ENCODE measurements around the gene ALX4.

ALX4 gene

DNA sequence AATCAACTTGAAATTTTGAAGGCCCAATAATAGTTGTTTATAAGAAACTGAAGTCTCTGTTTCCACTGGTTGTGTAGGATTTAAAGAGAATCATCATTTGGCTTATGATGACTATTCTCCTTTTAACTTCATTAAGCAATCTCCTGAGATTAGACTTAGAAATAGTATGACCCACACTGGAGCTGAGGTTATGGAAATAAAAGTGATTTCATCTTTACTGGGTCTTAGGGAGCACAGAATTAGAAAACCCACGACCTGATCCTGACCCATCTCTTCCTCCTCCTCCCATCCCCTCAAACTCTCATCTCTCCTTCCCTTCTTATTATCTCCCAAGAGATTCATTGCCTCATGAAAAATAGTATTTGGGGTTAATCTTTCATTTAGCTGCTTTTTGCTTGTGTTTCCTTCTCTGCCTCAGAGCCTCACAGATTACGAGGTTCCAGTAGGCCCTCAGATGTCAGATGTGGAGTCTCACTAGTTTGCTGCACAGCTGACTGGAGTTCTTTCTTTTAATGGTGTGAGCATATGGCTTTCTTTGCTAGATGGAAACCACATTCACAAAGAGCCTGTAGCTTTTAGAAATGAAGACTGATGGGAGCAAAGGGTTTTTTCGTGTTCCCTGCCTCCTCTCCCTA, 85.0 kb downstream of the ALX4 start:
- H2AFZ ChIP-seq (ENCODE audit: low read length) = no peak overlapping the region
- TF ChIP-seq EZH2phosphoT487 (IDR thresholded peaks at IDR 0.05; ENCODE audit: low read length) (no peak), EZH2 (optimal IDR thresholded peaks at IDR 0.05; ENCODE audit: low read depth, low read length) (no peak), CTCF (IDR thresholded peaks at IDR 0.05; ENCODE audit: low read length) (no peak)
- no peaks in the 10 kb centered on the region for H3K79me2 ChIP-seq (ENCODE audit: low read length)
- no peak overlapping the region for H3K9ac ChIP-seq (ENCODE audit: low read length)
- H3K27ac ChIP-seq (ENCODE audit: low read length) = no peak overlapping the region
- H3K4me3 ChIP-seq (ENCODE audit: low read length) = no peak overlapping the region
- H4K20me1 ChIP-seq (ENCODE audit: insufficient read depth, low read length) = no peaks in the 10 kb centered on the region
- no peaks in the 10 kb centered on the region for H3K36me3 ChIP-seq (replicated peaks; ENCODE audit: insufficient read depth, low read length)
- H3F3A ChIP-seq (ENCODE audit: insufficient read depth, low read length) = no peaks in the 10 kb centered on the region
- H3K9me3 ChIP-seq (replicated peaks; ENCODE audit: insufficient read depth, low read length) = no peaks in the 10 kb centered on the region
- no peak overlapping the region for H3K4me2 ChIP-seq (ENCODE audit: low read depth, low read length)
- no peak for DNase-seq
- no peaks in the 10 kb centered on the region for H3K4me1 ChIP-seq (ENCODE audit: low read length)
- H3K27me3 ChIP-seq (replicated peaks; ENCODE audit: insufficient read depth, low read length) = no peaks in the 10 kb centered on the region
- H3K9me2 ChIP-seq (replicated peaks; ENCODE audit: insufficient read depth, low read length) = no peaks in the 10 kb centered on the region

DNA sequence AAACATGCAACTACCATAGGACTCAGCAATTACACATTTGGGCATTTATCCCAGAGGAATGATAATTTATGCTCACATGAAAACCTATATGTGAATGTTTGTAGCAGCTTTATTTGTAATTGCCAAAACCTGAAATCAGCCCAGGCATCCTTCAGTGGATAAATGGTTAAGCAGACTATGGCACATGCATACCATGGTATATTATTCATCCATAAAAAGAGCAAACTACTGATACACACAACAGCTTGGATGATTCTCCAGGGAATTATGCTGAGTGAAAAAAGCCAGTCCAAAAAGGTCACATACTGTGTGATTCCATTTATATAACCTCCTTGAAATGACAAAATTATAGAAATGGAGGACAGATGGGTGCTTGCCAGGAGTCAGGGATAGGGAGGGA, 86.7 kb downstream of the ALX4 start:
- H3K79me2 ChIP-seq (ENCODE audit: low read length) = no peaks in the 10 kb centered on the region
- H3K27ac ChIP-seq (ENCODE audit: low read length) = no peak overlapping the region
- H3K4me1 ChIP-seq (ENCODE audit: low read length) = no peaks in the 10 kb centered on the region
- no peak overlapping the region for H3K9ac ChIP-seq (ENCODE audit: low read length)
- no peaks in the 10 kb centered on the region for H3K9me2 ChIP-seq (replicated peaks; ENCODE audit: insufficient read depth, low read length)
- H2AFZ ChIP-seq (ENCODE audit: low read length) = no peak overlapping the region
- no peak overlapping the region for H3K4me3 ChIP-seq (ENCODE audit: low read length)
- H3F3A ChIP-seq (ENCODE audit: insufficient read depth, low read length) = no peaks in the 10 kb centered on the region
- TF ChIP-seq EZH2 (optimal IDR thresholded peaks at IDR 0.05; ENCODE audit: low read depth, low read length) = no peak
- no peak for DNase-seq
- no peaks in the 10 kb centered on the region for H4K20me1 ChIP-seq (ENCODE audit: insufficient read depth, low read length)
- no peaks in the 10 kb centered on the region for H3K9me3 ChIP-seq (replicated peaks; ENCODE audit: insufficient read depth, low read length)
- H3K36me3 ChIP-seq (replicated peaks; ENCODE audit: insufficient read depth, low read length) = no peaks in the 10 kb centered on the region
- no peaks in the 10 kb centered on the region for H3K27me3 ChIP-seq (replicated peaks; ENCODE audit: insufficient read depth, low read length)
- H3K4me2 ChIP-seq (ENCODE audit: low read depth, low read length) = no peak overlapping the region

DNA sequence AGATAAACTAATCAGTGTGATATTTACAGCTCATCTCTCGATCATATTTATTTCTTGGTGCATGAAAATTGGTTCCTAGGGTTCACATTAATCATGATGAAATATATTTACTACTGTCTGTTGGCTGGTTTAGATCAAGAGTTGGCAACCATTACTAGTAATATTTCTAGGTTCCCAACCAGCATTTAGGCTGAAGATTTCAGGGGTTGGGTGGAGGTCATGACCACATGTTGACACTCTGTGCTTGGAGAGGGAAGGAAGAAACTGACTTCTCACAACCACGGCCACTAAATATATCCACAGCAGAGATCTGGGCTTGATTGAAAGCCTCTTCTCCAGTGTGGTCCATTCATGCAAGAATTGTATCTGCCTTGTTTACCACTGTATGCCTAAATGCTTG, 87.9 kb downstream of the ALX4 start:
- no peak for DNase-seq
- Histone ChIP-seq H4K20me1 (ENCODE audit: insufficient read depth, low read length) (no peaks in the 10 kb centered on the region), H3K79me2 (ENCODE audit: low read length) (no peaks in the 10 kb centered on the region), H3F3A (ENCODE audit: insufficient read depth, low read length) (no peaks in the 10 kb centered on the region), H3K4me2 (ENCODE audit: low read depth, low read length) (no peak overlapping the region), H3K27me3 (replicated peaks; ENCODE audit: insufficient read depth, low read length) (no peaks in the 10 kb centered on the region), H3K9ac (ENCODE audit: low read length) (no peak overlapping the region), H2AFZ (ENCODE audit: low read length) (no peak overlapping the region), H3K4me1 (ENCODE audit: low read length) (no peaks in the 10 kb centered on the region), H3K9me2 (replicated peaks; ENCODE audit: insufficient read depth, low read length) (no peaks in the 10 kb centered on the region), H3K27ac (ENCODE audit: low read length) (no peak overlapping the region), H3K36me3 (replicated peaks; ENCODE audit: insufficient read depth, low read length) (no peaks in the 10 kb centered on the region), H3K9me3 (replicated peaks; ENCODE audit: insufficient read depth, low read length) (no peaks in the 10 kb centered on the region), H3K4me3 (ENCODE audit: low read length) (no peak overlapping the region)
- TF ChIP-seq EZH2 (optimal IDR thresholded peaks at IDR 0.05; ENCODE audit: low read depth, low read length) (no peak), EZH2phosphoT487 (IDR thresholded peaks at IDR 0.05; ENCODE audit: low read length) (no peak), CTCF (IDR thresholded peaks at IDR 0.05; ENCODE audit: low read length) (no peak)

DNA sequence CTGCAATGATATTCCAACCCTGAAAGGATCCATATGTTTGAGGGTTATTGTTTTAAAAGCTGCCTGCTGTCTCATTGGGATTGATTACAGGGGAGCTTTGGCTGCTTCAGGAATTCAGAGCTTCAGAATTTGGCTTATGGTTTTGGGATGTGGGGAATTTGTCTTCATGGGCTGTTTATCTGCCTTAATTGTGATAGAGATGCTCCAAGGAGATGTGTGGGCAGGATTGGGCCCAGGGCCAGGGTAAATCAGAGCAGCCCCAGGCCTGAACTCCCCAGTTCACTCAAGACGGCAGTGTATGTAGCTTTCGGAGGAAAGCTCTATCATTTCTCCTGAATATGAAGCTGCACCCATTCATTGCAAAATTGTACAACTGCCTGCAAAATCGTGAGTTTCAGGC, 88.5 kb downstream of the ALX4 start:
- no peak overlapping the region for H2AFZ ChIP-seq (ENCODE audit: low read length)
- H3K27me3 ChIP-seq (replicated peaks; ENCODE audit: insufficient read depth, low read length) = no peaks in the 10 kb centered on the region
- H3K9ac ChIP-seq (ENCODE audit: low read length) = no peak overlapping the region
- H3K79me2 ChIP-seq (ENCODE audit: low read length) = no peaks in the 10 kb centered on the region
- no peaks in the 10 kb centered on the region for H3F3A ChIP-seq (ENCODE audit: insufficient read depth, low read length)
- no peaks in the 10 kb centered on the region for H3K36me3 ChIP-seq (replicated peaks; ENCODE audit: insufficient read depth, low read length)
- H3K9me3 ChIP-seq (replicated peaks; ENCODE audit: insufficient read depth, low read length) = no peaks in the 10 kb centered on the region
- no peak for DNase-seq
- H3K4me1 ChIP-seq (ENCODE audit: low read length) = no peaks in the 10 kb centered on the region
- H3K4me3 ChIP-seq (ENCODE audit: low read length) = no peak overlapping the region
- no peaks in the 10 kb centered on the region for H3K9me2 ChIP-seq (replicated peaks; ENCODE audit: insufficient read depth, low read length)
- no peak overlapping the region for H3K27ac ChIP-seq (ENCODE audit: low read length)
- no peaks in the 10 kb centered on the region for H4K20me1 ChIP-seq (ENCODE audit: insufficient read depth, low read length)
- TF ChIP-seq EZH2 (optimal IDR thresholded peaks at IDR 0.05; ENCODE audit: low read depth, low read length) (no peak), EZH2phosphoT487 (IDR thresholded peaks at IDR 0.05; ENCODE audit: low read length) (no peak), CTCF (IDR thresholded peaks at IDR 0.05; ENCODE audit: low read length) (no peak)
- no peak overlapping the region for H3K4me2 ChIP-seq (ENCODE audit: low read depth, low read length)

Measured in MM.1S (cell line).